ENCODE data around the gene BAZ2B.

- TF ChIP-seq, protein P1, sequence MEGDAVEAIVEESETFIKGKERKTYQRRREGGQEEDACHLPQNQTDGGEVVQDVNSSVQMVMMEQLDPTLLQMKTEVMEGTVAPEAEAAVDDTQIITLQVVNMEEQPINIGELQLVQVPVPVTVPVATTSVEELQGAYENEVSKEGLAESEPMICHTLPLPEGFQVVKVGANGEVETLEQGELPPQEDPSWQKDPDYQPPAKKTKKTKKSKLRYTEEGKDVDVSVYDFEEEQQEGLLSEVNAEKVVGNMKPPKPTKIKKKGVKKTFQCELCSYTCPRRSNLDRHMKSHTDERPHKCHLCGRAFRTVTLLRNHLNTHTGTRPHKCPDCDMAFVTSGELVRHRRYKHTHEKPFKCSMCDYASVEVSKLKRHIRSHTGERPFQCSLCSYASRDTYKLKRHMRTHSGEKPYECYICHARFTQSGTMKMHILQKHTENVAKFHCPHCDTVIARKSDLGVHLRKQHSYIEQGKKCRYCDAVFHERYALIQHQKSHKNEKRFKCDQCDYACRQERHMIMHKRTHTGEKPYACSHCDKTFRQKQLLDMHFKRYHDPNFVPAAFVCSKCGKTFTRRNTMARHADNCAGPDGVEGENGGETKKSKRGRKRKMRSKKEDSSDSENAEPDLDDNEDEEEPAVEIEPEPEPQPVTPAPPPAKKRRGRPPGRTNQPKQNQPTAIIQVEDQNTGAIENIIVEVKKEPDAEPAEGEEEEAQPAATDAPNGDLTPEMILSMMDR (IDR thresholded peaks at IDR 0.05), result no peak
- TF ChIP-seq TEAD4 (CRISPR knock-in tag; IDR thresholded peaks at IDR 0.05), result no peak
- TF ChIP-seq, protein P2, sequence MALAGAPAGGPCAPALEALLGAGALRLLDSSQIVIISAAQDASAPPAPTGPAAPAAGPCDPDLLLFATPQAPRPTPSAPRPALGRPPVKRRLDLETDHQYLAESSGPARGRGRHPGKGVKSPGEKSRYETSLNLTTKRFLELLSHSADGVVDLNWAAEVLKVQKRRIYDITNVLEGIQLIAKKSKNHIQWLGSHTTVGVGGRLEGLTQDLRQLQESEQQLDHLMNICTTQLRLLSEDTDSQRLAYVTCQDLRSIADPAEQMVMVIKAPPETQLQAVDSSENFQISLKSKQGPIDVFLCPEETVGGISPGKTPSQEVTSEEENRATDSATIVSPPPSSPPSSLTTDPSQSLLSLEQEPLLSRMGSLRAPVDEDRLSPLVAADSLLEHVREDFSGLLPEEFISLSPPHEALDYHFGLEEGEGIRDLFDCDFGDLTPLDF (CRISPR knock-in tag; IDR thresholded peaks at IDR 0.05), result no peak
- TF ChIP-seq, protein P3, sequence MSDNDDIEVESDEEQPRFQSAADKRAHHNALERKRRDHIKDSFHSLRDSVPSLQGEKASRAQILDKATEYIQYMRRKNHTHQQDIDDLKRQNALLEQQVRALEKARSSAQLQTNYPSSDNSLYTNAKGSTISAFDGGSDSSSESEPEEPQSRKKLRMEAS (CRISPR knock-in tag; IDR thresholded peaks at IDR 0.05), result no peak
- no peak for TF ChIP-seq CREB1 (CRISPR knock-in tag; IDR thresholded peaks at IDR 0.05)
- TF ChIP-seq, protein P4, sequence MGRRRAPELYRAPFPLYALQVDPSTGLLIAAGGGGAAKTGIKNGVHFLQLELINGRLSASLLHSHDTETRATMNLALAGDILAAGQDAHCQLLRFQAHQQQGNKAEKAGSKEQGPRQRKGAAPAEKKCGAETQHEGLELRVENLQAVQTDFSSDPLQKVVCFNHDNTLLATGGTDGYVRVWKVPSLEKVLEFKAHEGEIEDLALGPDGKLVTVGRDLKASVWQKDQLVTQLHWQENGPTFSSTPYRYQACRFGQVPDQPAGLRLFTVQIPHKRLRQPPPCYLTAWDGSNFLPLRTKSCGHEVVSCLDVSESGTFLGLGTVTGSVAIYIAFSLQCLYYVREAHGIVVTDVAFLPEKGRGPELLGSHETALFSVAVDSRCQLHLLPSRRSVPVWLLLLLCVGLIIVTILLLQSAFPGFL (CRISPR knock-in tag; IDR thresholded peaks at IDR 0.05; ENCODE audit: borderline replicate concordance), result no peak
- TF ChIP-seq ZNF219 (CRISPR knock-in tag; IDR thresholded peaks at IDR 0.05; ENCODE audit: borderline replicate concordance), result no peak
- TF ChIP-seq, protein P5, sequence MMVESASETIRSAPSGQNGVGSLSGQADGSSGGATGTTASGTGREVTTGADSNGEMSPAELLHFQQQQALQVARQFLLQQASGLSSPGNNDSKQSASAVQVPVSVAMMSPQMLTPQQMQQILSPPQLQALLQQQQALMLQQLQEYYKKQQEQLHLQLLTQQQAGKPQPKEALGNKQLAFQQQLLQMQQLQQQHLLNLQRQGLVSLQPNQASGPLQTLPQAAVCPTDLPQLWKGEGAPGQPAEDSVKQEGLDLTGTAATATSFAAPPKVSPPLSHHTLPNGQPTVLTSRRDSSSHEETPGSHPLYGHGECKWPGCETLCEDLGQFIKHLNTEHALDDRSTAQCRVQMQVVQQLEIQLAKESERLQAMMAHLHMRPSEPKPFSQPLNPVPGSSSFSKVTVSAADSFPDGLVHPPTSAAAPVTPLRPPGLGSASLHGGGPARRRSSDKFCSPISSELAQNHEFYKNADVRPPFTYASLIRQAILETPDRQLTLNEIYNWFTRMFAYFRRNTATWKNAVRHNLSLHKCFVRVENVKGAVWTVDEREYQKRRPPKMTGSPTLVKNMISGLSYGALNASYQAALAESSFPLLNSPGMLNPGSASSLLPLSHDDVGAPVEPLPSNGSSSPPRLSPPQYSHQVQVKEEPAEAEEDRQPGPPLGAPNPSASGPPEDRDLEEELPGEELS (CRISPR knock-in tag; IDR thresholded peaks at IDR 0.05), result no peak
- no peak for TF ChIP-seq SP1 (CRISPR knock-in tag; conservative IDR thresholded peaks at IDR 0.05)
- TF ChIP-seq JAZF1 (CRISPR knock-in tag; IDR thresholded peaks at IDR 0.05), result no peak
- TF ChIP-seq ZNF138 (CRISPR knock-in tag; conservative IDR thresholded peaks at IDR 0.05), result no peak
These were observed 74.2 kb downstream of the BAZ2B start for GRCh38 chr2:159542101-159542500.

Data from WTC11 (cell line).